Activated CD4-positive, alpha-beta T cell treated with anti-CD3 and anti-CD28 coated beads, Interleukin-2, amount 50 U/mL, for 16 hours (primary cell): ENCODE measurements around the gene CTCF.

Source experiments
- DNase-seq: peaks from one replicate; pipeline ENCODE4 v3.0.0-alpha.2; 2020

Gene CTCF

GRCh38 chr16:67667817-67668494, 105.6 kb downstream of the CTCF start:
- DNase-seq = peak; percentile 88

DNA sequence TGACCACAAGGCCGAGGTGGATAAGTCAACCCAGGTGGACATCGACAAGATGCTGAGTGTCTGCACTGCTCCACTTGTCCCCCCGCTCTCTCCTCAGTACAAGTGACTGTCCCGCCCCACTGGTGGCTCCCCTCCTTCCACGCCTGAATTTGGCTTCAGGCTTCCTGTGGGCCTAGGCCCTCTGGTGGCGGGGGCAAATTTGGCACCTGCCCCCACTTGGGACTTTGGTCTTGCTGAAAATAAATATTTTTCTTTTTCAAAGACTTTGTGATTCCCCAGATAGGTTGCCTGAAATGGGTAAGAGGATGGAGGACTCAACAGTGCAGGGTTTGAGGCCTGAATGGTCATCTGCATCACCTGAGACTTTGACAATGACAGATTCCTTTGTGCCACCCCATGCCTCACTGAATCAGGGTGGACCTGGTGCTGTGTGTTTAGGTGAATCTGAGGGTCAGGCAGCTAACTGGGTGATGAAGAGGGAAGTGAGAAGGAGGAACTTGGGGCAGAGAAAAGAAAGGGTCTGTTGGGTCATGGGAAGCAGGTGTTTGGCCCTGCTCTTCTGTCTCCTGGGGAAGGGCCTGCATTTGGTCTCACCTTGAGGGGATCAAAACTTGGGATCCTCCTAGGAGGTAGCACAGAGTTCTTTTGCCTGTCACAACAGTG, 106.3 kb downstream of the CTCF start:
- DNase-seq = no peak

DNA sequence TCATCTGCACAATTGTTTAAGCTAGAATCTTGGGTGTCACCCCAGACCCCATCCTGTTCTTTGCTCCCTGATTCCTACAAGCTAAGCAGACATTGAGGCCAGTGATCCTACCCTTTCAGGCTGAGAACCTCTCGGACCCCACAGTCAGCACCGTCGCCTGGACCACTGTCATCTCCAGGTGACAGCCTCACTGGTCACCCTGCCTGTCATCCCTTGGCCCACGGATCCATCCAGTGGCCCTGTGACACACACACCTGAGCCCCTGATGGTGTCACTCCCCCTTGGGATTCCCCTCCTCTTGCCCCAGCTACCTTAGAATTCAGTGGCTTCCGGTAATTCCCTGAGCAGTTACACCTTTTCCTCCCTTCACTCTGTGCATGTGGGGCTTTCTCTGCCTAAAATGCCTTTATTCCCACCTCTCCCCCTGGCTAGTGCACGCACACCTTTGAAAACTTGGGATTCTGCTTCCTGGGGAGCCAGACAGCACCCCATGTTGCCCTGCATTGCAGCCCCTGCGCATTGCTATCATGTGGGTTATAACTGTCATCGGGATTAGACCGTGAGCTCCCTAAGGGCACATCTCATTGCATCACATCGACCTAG, 107.3 kb downstream of the CTCF start:
- no peak for DNase-seq

DNA sequence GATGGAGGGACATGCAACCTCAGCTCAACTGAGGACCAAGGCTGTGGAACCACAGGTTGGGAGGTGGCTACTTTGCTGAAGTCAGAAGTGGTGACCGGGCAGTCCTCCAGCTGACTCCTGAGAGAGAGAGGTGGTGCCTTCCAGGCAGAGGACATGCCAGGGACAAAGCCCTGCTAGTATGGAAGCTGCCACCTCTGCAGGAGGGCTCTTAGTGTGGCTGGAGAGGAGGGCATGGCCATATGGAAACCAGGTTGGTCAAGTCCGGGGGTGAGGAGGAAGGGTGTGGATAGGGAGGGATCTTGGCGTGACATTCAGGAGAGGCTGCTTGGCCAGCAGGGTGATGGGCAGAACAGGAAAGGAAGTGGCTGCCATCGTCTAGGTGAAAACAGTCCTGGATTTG, 110.0 kb downstream of the CTCF start:
- no peak for DNase-seq

GRCh38 chr16:67672739-67673662, 110.7 kb downstream of the CTCF start:
- DNase-seq = peak; percentile 54

GRCh38 chr16:67673712-67674580, 111.6 kb downstream of the CTCF start:
- no peak for DNase-seq

GRCh38 chr16:67674851-67675578, 112.7 kb downstream of the CTCF start:
- DNase-seq = no peak

- no peak for DNase-seq
These were observed 113.2 kb downstream of the CTCF start for GRCh38 chr16:67675579-67675935.

- DNase-seq = no peak
These were observed 113.7 kb downstream of the CTCF start for GRCh38 chr16:67675999-67676398.

DNA sequence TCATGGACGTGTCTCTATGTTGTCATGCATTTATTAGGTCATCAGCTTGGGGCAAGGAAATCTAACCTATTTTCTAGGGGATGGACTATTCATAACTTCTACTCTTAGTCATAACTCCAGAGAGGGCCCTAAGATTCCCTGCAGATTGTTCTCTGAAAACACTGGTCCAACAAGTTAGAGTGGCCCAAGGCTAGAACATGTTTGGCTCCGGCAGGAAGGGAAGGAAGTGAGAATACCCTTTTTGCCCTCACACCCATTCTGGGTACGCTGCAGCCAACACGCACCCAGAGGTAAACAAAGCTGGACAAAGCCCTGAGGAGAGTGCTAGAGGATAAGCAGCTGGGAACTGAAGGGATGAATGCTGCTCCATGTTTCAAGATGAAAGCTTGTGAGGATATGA, 114.2 kb downstream of the CTCF start:
- no peak for DNase-seq

GRCh38 chr16:67676939-67677338, 114.6 kb downstream of the CTCF start:
- no peak for DNase-seq

DNA sequence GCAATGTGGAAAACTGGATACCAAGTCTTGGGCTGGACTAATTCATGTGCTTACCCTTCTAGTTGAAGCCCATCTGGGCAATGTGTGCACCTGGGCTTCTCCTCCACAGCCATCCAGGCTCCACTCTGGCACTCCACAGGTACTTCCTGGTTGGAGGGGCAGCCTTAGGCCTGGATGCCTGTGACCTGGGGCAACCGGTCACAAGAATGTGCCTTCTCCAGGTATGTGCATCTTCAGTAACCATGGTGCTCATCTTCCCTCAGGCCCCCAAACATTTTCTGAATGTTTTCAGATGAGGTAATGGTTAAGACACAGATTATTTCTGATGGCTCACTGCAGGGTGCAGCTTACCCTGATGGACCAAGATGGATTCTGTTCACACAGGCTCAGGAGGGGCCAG, 115.4 kb downstream of the CTCF start:
- no peak for DNase-seq

GRCh38 chr16:67678354-67679023, 116.2 kb downstream of the CTCF start:
- DNase-seq = no peak

DNA sequence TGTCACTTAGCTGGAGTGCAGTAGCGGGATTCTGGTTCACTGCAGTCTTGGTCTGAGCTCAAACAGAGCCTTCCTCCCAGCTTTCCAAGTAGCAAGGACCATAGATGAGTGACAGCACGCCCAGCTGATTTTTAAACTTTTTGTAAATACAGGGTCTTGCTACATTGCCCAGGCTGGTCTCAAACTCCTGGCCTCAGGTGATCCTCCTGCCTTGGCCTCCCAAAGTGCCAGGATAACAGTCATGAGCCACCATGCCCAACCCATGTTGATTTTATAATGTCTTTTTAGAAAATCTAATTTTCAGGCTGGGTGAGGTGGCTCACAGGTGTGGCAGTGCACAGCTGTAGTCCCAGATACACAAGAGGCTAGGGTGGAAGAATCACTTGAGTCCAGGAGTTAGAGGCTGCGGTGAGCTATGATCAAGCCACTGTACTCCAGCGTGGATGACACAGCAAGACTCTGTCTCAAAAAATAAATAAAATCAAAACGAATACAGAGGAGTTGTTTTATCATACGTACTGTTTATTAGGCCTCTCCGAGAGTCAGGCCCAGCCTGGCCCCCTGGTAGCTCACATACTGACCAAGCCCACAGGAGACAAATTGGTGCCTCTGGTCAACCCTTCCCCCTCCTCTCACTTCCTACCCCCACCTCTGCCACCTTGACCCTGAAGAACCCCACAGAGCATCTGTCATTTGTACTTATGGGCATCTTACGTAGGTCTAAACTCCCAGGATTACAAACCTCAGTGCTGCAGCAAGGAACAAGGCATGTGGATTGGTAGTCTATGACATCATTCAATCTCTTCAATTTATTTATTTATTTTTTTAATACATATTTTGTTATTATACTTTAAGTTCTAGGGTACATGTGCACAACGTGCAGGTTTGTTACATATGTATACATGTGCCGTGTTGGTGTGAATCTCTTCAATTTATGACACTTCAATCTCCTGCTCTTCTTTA, 117.9 kb downstream of the CTCF start:
- DNase-seq = no peak

DNA sequence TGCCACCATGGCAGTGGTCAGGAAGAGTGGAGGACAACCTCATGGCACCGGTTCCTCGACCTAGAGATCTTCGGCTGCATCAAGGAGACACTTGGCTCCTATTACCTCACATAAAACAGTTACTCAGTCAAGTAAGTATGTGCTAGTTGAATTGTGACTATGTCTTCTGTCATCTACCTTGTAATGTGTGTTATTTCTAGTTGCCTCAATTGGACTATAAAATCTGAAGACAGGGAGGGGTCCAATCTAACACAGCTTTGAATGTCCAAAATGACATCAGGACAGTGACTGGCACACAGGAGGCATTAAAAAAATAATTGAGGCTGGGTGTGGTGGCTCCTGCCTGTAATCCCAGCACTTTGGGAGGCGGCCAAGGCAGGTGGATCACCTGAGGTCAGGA, 121.4 kb downstream of the CTCF start:
- no peak for DNase-seq

- no peak for DNase-seq
These were observed 123.2 kb downstream of the CTCF start for GRCh38 chr16:67685388-67686112.
